ENCODE measurements around the gene QSOX1.

The QSOX1 gene

DNA sequence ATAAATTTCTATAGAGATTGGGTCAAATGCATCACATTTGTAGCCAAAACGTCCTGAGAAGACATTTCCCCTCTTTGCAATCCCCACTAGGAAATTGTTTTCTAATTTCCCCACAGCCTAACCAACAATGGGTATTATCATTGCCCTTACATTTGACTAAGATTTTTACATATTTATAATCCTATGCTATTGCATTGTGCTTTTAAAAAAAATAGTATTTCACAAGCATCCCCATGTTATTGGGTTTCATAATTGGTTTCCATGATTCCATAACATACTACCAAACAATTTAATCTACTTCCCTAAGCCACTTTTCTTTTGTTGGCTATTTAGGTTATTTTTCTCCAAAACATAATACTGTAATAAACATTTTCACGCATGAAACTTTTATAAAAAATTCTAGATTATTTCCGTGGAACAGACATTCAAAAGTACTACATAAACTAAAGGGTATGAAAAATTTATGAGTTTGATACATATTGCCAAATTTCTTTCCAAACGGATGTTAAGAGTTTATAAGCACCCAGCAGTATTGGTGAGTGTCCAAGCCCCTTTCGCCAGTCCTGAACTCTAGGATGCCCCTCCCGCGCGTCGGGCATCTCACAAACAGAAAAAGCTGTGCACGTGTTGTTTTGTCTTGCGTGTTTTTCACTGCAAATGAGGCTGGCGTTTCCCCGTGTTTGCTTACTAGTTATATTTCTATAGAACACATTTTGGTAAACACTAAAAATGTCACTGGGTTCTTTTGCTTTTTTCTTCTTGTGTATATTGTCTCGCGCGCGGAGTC, 73.4 kb downstream of the QSOX1 start:
- H3K27me3 ChIP-seq: peaks cover 86% of the 10 kb centered on the region
- no peak for DNase-seq
- TF ChIP-seq, protein P1, sequence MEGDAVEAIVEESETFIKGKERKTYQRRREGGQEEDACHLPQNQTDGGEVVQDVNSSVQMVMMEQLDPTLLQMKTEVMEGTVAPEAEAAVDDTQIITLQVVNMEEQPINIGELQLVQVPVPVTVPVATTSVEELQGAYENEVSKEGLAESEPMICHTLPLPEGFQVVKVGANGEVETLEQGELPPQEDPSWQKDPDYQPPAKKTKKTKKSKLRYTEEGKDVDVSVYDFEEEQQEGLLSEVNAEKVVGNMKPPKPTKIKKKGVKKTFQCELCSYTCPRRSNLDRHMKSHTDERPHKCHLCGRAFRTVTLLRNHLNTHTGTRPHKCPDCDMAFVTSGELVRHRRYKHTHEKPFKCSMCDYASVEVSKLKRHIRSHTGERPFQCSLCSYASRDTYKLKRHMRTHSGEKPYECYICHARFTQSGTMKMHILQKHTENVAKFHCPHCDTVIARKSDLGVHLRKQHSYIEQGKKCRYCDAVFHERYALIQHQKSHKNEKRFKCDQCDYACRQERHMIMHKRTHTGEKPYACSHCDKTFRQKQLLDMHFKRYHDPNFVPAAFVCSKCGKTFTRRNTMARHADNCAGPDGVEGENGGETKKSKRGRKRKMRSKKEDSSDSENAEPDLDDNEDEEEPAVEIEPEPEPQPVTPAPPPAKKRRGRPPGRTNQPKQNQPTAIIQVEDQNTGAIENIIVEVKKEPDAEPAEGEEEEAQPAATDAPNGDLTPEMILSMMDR (IDR thresholded peaks at IDR 0.05; ENCODE audit: low read depth, low read length): no peak

DNA sequence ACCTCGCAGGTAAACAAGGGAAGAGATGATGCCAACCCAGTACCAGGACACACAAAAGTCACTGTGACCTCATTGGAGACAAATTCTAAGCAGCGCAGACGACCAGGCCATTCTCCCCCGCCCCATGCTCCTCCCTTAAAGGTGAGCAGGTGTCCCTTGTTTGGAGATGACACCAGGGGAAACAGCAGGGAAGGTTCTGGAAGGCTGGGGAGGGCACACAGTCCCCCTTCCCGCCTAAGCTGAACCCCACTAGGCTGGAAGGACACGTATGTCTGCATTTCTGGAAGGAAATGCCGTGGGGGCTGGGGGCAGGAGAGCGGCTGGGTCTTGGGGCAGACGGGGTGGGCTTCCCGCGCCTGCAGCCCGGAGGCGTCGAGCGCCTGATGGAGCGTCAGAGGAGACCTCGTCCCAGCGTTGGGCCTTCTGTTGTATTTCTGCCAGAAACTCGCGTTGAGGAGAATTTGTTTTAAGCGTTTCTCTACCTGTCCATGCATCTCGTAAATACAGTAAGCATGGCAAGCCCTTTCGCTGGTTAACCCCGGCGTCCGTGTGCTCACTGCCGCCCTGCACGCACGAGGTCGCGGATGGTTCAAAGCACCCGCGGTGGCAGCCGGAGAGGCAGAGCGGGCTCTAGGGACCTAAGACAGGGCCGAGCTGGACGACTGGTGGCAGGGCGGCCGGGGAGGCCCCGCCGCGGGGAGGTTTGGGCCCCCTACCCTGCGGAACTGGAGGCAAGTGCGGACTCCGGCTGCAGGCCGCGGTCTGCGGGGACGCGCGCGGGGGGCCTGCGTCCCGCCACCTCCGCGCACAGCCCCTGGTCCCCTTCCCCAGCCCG, 74.2 kb downstream of the QSOX1 start:
- Histone ChIP-seq H3K4me1 (no peaks in the 10 kb centered on the region), H3K9me3 (peaks cover 2% of the 10 kb centered on the region), H3K4me3 (ENCODE audit: low read depth, low read length) (peak overlapping the region; percentile 53), H3K36me3 (no peaks in the 10 kb centered on the region), H3K27me3 (peaks cover 93% of the 10 kb centered on the region)
- TF ChIP-seq, protein P1 (IDR thresholded peaks at IDR 0.05; ENCODE audit: low read depth, low read length): no peak
- no peak for DNase-seq

More for the DNA sequence above, 73.4 kb downstream of the QSOX1 start:
- Histone ChIP-seq H3K36me3 (no peaks in the 10 kb centered on the region), H3K4me3 (ENCODE audit: low read depth, low read length) (no peak overlapping the region), H3K4me1 (no peaks in the 10 kb centered on the region), H3K9me3 (peaks cover 2% of the 10 kb centered on the region)

DNA sequence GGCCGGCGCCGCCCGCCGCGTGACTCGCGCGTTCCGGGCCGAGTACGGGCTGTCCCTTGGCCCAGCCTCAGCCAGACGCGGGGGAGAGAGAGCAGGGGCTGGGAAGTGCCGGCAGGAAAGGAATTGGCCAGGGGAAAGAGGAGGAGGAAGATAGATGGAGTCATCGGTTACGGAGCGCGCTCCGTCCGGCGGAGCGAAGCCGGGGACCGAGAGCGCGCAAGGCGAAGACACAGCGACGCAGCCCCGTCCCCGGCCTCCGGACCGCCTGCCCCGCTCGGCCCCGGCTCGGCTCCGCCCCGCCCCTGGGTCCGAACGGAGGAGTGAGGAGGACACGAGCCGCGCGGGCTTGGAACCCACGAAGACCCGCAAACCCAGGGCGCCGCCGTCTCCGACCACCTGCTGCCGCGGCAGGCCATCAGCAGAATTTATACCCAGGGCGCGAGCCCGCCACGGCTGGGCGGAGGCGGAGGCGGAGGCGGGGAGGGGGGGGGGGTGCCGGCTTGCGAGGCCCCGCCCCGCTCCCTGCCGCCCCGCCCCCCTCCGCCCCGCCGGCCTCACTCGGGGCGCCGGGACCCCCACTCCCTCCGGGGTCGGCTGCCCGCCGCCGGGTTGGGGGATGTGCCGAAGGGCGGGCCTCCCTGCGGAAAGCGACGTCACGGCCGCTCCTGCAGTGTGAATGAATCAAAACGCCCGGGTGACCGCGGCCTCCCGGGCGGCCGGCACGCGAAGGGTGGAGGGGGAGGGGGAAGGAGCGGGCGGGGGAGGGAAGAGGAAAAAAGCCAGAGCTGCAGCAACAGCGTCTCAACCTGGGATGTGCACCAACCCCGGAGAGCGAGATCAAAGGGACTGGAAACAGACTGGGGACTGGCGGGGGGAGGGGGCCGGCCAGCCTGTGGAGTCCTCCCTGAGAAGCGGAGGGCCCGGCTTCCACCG, 75.1 kb downstream of the QSOX1 start, which contains the start of gene LHX4:
TSS of gene LHX4 (plus strand) at position 782 of the 933 bp plus-strand sequence. CDS start 266 bp downstream, outside the sequence.
- peak; percentile 58 for DNase-seq
- Histone ChIP-seq H3K4me3 (ENCODE audit: low read depth, low read length) (peak within 1 kb of the TSS; percentile 53), H3K36me3 (no peaks in the 10 kb centered on the region), H3K9me3 (peaks cover 2% of the 10 kb centered on the region), H3K27me3 (peaks cover 93% of the 10 kb centered on the region), H3K4me1 (no peaks in the 10 kb centered on the region)
- TF ChIP-seq, protein P1 (IDR thresholded peaks at IDR 0.05; ENCODE audit: low read depth, low read length): no peak

DNA sequence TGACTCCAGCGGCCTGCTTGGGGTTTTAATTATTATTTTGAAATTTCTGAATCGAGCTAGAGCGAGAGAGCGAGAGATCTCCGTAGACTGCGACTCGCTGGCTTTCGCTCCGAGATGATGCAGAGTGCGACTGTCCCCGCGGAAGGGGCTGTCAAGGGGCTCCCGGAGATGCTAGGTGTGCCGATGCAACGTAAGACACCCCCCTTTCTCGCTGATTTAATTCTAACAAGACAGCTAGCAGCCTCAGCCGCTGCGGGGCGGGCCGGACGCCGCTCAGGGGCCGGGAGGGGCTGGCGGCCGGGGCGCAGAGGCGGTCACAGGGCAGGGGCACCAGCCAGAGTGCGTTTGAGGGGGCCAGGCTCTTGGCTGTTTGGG, 75.7 kb downstream of the QSOX1 start:
- peak overlapping the region; percentile 53 for H3K4me3 ChIP-seq (ENCODE audit: low read depth, low read length)
- peaks cover 2% of the 10 kb centered on the region for H3K9me3 ChIP-seq
- DNase-seq: no peak
- H3K27me3 ChIP-seq: peaks cover 93% of the 10 kb centered on the region
- H3K36me3 ChIP-seq: no peaks in the 10 kb centered on the region
- TF ChIP-seq, protein P1 (IDR thresholded peaks at IDR 0.05; ENCODE audit: low read depth, low read length): no peak
- no peaks in the 10 kb centered on the region for H3K4me1 ChIP-seq

DNA sequence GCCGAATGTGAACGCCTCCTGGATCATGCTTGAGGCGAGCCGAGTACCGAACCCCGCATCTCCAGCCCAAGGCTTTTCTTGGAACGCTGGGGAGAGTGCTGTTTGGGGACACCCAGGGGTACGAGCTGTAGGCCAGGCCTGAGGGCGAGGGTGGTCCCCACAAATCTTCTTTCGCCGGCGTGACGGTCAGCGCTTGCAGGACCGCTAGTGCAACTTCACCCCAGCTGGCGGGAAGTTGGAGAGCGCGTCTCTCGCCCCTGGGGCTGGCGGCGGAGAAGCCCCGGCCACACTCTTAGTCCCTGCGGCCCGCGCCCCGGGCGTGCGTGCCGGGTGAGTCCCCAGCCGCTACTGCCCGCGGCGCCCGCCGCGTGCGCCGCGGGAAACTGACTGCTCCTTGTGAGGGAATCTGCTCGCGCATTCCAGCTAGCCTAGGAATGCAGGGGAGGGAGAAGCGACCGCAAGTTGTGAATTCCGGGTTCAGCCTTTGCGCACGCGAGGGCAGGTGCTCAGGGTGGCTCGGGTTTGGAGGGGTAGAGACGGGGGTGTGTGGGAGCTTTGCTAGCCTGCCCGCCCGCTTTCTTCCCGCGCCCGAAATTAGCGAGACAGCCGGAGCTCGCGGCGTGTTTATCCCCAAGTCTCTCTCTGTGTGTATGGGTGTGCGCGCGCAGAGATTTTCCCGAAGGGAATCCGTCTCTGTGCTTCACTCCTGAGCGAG, 76.3 kb downstream of the QSOX1 start:
- H3K27me3 ChIP-seq: peaks cover 93% of the 10 kb centered on the region
- no peak for DNase-seq
- peaks cover 2% of the 10 kb centered on the region for H3K9me3 ChIP-seq
- TF ChIP-seq, protein P1 (IDR thresholded peaks at IDR 0.05; ENCODE audit: low read depth, low read length): no peak
- peak overlapping the region; percentile 53 for H3K4me3 ChIP-seq (ENCODE audit: low read depth, low read length)
- no peaks in the 10 kb centered on the region for H3K4me1 ChIP-seq
- H3K36me3 ChIP-seq: no peaks in the 10 kb centered on the region
